ENCODE data around the gene HMMR. TPM values are rescaled to one million over a fixed set of nuclear protein-coding genes. Genes with fewer than 3 reads are reported as not detected.

Gene HMMR
- polyA plus RNA-seq, 1 donor (not counting 4 experiments of a cell fraction or from before 2014, with no cell fraction given), result 16.2 TPM

Small RNAs within 50 kb of the gene (small RNA-seq; reads per million reads assigned to genes)
- gene AC008723.1 (ENCODE audit: insufficient read length in 3 of 3, low read depth in 3 of 3, low replicate concordance in 1 of 3), result 0 reads per million in 3 experiments

Other genes with a start within 250 kb of the HMMR start
- 50.9 to 96.7 TPM (median 51.9 TPM) in 3 replicates for gene CCNG1, start 23.0 kb upstream of the HMMR start, polyA plus RNA-seq
- gene NUDCD2, start 530 bp upstream of the HMMR start, polyA plus RNA-seq, result 5.5 to 15.9 TPM (median 9.4 TPM) in 3 replicates
- gene MAT2B, start 45.0 kb downstream of the HMMR start, polyA plus RNA-seq, result 32.8 to 68.5 TPM (median 50.5 TPM) in 3 replicates